ENCODE data around the gene JMY.

JMY gene

GRCh38 chr5:79301046-79301712 lies 65.2 kb downstream of the JMY start:
- DNase-seq = no peak

- no peak for DNase-seq
Measured at GRCh38 chr5:79302454-79302853, 66.5 kb downstream of the JMY start.

- no peak for DNase-seq
Measured at GRCh38 chr5:79305706-79306105, 69.8 kb downstream of the JMY start.

- DNase-seq = no peak
Measured at GRCh38 chr5:79318935-79319614, 83.1 kb downstream of the JMY start.

- DNase-seq = no peak
Measured at GRCh38 chr5:79329453-79329852, 93.5 kb downstream of the JMY start.

GRCh38 chr5:79330071-79330470 lies 94.1 kb downstream of the JMY start:
- DNase-seq = no peak

GRCh38 chr5:79333852-79334557 lies 98.1 kb downstream of the JMY start:
- no peak for DNase-seq

GRCh38 chr5:79346420-79346824 lies 110.5 kb downstream of the JMY start:
- no peak for DNase-seq

GRCh38 chr5:79349047-79349446 lies 113.1 kb downstream of the JMY start:
- no peak for DNase-seq

GRCh38 chr5:79349881-79350280 lies 114.0 kb downstream of the JMY start:
- no peak for DNase-seq

GRCh38 chr5:79357398-79357797 lies 121.5 kb downstream of the JMY start:
- DNase-seq = no peak

Measured in NCI-H748 treated with DMSO at 0.1 percent for 48 hours (cell line).